Upper lobe of right lung (tissue), 1 donor: Measurements from ENCODE around the gene FZD8. TPM values are rescaled to one million over a fixed set of nuclear protein-coding genes. Genes with fewer than 3 reads are reported as not detected.
"Not testable (repeated sequence)": the region's sequence is repeated elsewhere in the genome, so short reads cannot be mapped to it uniquely, and the experiment has no call there.

Experiments
- ATAC-seq: fragments of 200-7000 bp; cut with Tn5 transposase; one replicate; pipeline ENCODE4 v1.9.1; 2020; ENCODE audit warnings: mild to moderate bottlenecking, moderate library complexity
- DNase-seq: peaks from one replicate; pipeline ENCODE4 v3.0.0-alpha.2; 2020
- H3K27ac ChIP-seq: fragments of 200-600 bp; one replicate; pipeline ENCODE4 v1.8.0; 2022
- H3K27me3 ChIP-seq: fragments of 200-600 bp; one replicate; pipeline ENCODE4 v1.8.0; 2022; ENCODE audit warnings: mild to moderate bottlenecking
- H3K36me3 ChIP-seq: fragments of 200-600 bp; one replicate; pipeline ENCODE4 v1.8.0; 2022
- H3K4me1 ChIP-seq: fragments of 200-600 bp; one replicate; pipeline ENCODE4 v1.8.0; 2022
- H3K4me3 ChIP-seq: fragments of 200-600 bp; one replicate; pipeline ENCODE4 v1.8.0; 2022; ENCODE audit warnings: mild to moderate bottlenecking
- H3K9me3 ChIP-seq: fragments of 200-600 bp; one replicate; pipeline ENCODE4 v1.8.0; 2022
- intact Hi-C: fragments of 100-400 bp; cut with DNase I; formaldehyde crosslinking; loops from one replicate; pipeline ENCODE4 v1.11.0; 2022
- long read RNA-seq: library from polyadenylated mRNA; unstranded; transcript quantifications from one replicate; pipeline ENCODE4 v2.0.0, GENCODE V29; 2021
- total RNA-seq: library from RNA; stranded (reverse); fragmentation: NEBNext Ultra II Directional; extraction: Animal tissue kit (Norgen Biotek cat#: 25700); gene quantifications from one replicate; pipeline ENCODE4 v1.2.1, GENCODE V29; 2021
- TF ChIP-seq, protein P1 (sequence below): fragments of 200-600 bp; IDR thresholded peaks from one replicate; pipeline ENCODE4 v1.8.0; 2022; ENCODE audit warnings: antibody characterized with exemption
- donor health status: DM: no; HTN: yes; CAD: no; lungs with severe emphysema.

FZD8 gene, protein sequence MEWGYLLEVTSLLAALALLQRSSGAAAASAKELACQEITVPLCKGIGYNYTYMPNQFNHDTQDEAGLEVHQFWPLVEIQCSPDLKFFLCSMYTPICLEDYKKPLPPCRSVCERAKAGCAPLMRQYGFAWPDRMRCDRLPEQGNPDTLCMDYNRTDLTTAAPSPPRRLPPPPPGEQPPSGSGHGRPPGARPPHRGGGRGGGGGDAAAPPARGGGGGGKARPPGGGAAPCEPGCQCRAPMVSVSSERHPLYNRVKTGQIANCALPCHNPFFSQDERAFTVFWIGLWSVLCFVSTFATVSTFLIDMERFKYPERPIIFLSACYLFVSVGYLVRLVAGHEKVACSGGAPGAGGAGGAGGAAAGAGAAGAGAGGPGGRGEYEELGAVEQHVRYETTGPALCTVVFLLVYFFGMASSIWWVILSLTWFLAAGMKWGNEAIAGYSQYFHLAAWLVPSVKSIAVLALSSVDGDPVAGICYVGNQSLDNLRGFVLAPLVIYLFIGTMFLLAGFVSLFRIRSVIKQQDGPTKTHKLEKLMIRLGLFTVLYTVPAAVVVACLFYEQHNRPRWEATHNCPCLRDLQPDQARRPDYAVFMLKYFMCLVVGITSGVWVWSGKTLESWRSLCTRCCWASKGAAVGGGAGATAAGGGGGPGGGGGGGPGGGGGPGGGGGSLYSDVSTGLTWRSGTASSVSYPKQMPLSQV
- total RNA-seq: 20.4 TPM
- long read RNA-seq, full-length matches to known transcripts: 1 of 1 reads
- long read RNA-seq, partial matches to known transcripts: 0 of 1 reads
- long read RNA-seq, other reads (novel, unspliced or antisense): 0 of 1 reads

DNA sequence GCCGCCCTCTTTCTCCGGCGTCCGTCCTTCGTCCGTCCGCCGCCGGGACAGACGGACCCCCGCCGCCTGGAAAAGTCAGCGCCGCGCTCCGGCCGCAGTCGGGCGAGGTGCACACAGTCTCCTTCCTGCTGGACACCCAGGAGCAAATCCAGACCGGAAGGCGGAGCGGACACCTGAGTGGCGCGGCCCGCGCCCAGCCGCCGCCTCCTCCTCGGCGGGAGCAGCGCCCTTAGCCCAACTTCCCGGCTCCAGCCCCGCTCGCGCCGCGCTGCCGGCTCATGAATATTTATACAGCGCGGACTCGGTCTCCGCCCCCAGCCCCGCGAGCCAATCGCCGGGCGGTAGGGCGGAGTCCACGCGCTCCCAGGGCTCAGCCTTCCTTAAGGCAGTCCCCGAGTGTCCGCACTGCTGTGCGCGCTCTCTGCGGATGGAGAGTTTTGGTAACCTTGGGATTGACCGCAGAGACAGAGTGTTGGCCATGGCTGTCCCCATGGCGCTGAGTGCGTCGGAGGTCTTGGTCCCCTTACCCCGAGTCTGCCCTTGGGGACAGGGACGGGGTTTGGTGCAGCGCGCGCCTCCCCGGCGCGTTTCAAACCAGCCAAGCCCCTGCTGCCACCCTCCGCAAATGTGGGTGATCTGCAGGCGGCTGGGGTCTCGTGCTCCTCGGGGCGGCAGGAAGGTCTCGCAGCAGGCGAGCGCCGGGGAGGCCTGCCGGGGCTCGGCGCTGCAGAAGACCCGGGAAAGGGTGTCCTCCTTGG is at the start of gene FZD8:
FZD8 (minus strand) TSS at position 262 of the 758 bp plus-strand sequence. CDS start 867 bp downstream, outside the sequence.
- TF ChIP-seq, protein P1, sequence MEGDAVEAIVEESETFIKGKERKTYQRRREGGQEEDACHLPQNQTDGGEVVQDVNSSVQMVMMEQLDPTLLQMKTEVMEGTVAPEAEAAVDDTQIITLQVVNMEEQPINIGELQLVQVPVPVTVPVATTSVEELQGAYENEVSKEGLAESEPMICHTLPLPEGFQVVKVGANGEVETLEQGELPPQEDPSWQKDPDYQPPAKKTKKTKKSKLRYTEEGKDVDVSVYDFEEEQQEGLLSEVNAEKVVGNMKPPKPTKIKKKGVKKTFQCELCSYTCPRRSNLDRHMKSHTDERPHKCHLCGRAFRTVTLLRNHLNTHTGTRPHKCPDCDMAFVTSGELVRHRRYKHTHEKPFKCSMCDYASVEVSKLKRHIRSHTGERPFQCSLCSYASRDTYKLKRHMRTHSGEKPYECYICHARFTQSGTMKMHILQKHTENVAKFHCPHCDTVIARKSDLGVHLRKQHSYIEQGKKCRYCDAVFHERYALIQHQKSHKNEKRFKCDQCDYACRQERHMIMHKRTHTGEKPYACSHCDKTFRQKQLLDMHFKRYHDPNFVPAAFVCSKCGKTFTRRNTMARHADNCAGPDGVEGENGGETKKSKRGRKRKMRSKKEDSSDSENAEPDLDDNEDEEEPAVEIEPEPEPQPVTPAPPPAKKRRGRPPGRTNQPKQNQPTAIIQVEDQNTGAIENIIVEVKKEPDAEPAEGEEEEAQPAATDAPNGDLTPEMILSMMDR: peak; percentile 24
- H3K9me3 ChIP-seq: no peaks in the 10 kb centered on the region
- peak within 1 kb of the TSS; percentile 87 for H3K27ac ChIP-seq
- ATAC-seq (peak; percentile 92), DNase-seq (peak; percentile 96)
- H3K4me3 ChIP-seq: peak within 1 kb of the TSS; percentile 75
- H3K27me3 ChIP-seq: peaks cover 7% of the 10 kb centered on the region
- no peaks in the 10 kb centered on the region for H3K36me3 ChIP-seq
- intact Hi-C loops: no loop called here
- peaks cover 19% of the 10 kb centered on the region for H3K4me1 ChIP-seq

DNA sequence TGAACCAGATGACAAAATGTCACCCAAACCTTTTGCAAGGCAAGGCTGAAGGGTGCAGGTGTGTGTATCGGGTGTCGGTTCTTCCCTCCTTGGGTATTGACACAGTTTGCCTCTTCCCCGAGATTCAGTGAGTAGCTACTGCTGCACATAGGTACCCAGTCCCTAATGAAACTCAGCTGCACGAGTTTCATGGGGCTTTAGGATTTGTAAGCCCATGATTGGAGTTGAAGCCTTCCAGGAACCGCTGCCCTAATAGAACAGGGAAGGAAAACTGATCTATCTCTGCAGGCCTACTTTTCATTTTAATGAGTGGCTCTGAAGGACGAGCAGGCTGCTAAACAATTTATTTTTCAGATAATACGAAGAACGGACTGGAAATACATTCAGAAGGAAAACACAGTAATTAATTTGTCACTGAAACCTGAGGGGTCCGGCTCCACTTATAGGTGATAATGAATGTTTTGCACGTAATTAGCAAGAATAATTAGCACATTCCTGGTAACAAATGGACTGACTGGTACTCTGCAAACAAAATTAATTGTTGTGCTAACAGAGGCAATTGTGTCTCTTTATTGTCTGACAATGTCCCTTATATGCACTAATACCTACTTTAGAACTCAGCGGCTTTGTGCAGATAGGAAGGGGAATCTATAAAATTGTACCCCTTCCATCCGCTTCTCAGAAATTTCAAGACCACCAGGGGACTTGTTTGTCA is 49.6 kb upstream of the FZD8 start:
- no peaks in the 10 kb centered on the region for H3K27me3 ChIP-seq
- TF ChIP-seq, protein P1: no peak
- no peaks in the 10 kb centered on the region for H3K9me3 ChIP-seq
- H3K4me1 ChIP-seq: no peaks in the 10 kb centered on the region
- DNase-seq (no peak), ATAC-seq (no peak)
- H3K36me3 ChIP-seq: no peaks in the 10 kb centered on the region
- no peak overlapping the region for H3K27ac ChIP-seq
- H3K4me3 ChIP-seq: no peak overlapping the region
- intact Hi-C loops: no loop called here

DNA sequence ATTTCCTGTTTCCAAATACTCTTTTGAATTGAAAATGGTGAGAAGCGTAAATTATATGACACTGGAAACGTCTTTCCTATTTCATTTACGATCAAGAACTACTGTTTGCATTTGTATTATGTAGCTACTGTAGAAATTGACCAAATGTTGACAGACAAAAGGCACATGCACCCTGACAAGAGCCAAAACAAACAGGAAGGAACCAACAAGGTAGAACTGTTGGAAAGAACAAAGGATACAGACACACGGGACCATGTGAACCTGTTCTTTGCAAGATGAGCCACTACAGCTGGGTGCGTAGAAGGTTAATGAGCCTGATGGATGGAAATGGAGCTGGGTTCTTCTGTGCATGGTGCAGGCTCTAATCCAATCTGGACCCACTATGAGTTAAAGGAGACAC is 48.4 kb upstream of the FZD8 start:
- ATAC-seq (no peak), DNase-seq (no peak)

DNA sequence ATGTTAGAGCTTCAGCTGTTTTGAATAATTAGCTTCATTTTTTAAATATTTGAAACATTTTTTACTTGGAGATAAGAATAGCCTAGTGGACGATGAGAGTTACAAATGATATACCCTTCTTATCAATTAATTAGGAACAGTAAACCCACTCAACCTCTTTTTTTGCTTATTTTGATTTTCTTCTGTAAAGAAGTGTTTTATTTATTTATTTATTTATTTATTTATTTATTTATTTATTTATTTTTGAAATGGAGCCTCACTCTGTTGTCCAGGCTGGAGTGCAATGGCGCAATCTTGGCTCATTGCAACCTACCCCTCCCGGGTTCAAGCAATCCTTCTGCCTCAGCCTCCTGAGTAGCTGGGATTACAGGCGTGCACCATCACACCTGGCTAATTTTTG is 43.8 kb upstream of the FZD8 start:
- H3K4me1 ChIP-seq, H3K9me3 ChIP-seq, ATAC-seq, intact Hi-C loops, H3K4me3 ChIP-seq, DNase-seq, H3K27ac ChIP-seq, H3K27me3 ChIP-seq, H3K36me3 ChIP-seq: not testable (repeated sequence)

More for the DNA sequence above, 48.4 kb upstream of the FZD8 start:
- no peaks in the 10 kb centered on the region for H3K27me3 ChIP-seq
- H3K4me1 ChIP-seq: no peaks in the 10 kb centered on the region
- TF ChIP-seq, protein P1: no peak
- intact Hi-C loops: no loop called here
- H3K4me3 ChIP-seq: no peak overlapping the region
- H3K27ac ChIP-seq: no peak overlapping the region
- no peaks in the 10 kb centered on the region for H3K36me3 ChIP-seq
- H3K9me3 ChIP-seq: no peaks in the 10 kb centered on the region

DNA sequence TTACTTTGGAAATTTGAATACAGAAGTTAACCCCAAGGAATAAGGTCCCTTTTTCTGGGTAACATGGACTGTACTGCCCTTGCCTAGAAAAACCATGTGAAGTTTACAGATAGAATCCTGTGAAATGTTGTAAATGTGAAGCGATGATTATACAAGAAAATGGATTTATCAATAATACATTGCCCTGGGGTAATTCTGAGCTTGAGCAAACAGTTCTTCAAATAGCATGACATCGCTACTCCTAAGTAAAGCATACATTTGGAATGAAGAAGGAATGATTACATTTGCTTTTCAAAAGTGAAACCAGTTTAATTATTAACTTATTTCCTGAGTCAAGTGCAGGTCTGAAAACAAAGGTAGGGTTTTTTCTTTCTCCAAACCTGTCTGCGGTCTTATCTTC is 43.3 kb upstream of the FZD8 start:
- H3K27ac ChIP-seq: peak overlapping the region; percentile 33
- intact Hi-C loops: no loop called here
- no peak overlapping the region for H3K4me3 ChIP-seq
- no peaks in the 10 kb centered on the region for H3K36me3 ChIP-seq
- no peaks in the 10 kb centered on the region for H3K27me3 ChIP-seq
- ATAC-seq: no peak
- no peaks in the 10 kb centered on the region for H3K9me3 ChIP-seq
- TF ChIP-seq, protein P1: no peak
- DNase-seq: no peak
- no peaks in the 10 kb centered on the region for H3K4me1 ChIP-seq
